ENCODE results near the gene CISH.

Gene CISH

DNA sequence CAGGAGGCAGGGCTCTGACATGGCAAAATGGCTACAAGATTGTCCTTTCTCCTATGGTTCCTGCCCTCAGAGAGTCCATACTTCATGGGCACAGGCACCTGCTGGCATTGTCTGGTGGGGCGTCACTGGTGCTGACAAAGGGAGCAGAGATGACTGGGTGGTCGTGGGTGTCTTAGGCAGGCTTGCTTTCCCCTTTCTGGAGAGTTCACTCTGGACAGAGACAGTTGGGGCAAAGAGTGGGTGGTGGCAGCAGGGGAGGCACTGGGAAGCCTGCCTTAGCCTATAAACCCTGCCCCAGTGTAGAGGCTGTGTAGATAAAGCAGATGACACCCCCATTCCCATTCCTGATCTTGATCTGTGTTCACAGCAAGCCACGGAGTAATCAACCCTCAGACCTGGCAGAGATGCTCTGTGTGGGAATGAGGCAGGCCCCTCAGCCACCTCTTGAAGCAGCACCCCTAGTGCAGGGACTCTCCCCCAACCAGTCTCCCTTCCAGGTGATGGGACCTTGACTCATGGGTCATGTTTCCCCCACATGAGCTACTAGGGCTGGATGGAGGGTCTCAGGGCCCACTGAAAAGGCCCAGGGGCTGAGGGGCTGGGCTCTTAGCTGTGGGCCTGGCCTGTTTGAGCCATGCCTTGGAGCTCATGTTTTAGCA lies 42.5 kb upstream of the CISH start:
- TF ChIP-seq GLIS3 (CRISPR knock-in tag; IDR thresholded peaks at IDR 0.05), result no peak
- TF ChIP-seq, protein P1, sequence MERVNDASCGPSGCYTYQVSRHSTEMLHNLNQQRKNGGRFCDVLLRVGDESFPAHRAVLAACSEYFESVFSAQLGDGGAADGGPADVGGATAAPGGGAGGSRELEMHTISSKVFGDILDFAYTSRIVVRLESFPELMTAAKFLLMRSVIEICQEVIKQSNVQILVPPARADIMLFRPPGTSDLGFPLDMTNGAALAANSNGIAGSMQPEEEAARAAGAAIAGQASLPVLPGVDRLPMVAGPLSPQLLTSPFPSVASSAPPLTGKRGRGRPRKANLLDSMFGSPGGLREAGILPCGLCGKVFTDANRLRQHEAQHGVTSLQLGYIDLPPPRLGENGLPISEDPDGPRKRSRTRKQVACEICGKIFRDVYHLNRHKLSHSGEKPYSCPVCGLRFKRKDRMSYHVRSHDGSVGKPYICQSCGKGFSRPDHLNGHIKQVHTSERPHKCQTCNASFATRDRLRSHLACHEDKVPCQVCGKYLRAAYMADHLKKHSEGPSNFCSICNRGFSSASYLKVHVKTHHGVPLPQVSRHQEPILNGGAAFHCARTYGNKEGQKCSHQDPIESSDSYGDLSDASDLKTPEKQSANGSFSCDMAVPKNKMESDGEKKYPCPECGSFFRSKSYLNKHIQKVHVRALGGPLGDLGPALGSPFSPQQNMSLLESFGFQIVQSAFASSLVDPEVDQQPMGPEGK (CRISPR knock-in tag; IDR thresholded peaks at IDR 0.05; ENCODE audit: borderline replicate concordance), result no peak
- no peak for TF ChIP-seq TCF4 (CRISPR knock-in tag; IDR thresholded peaks at IDR 0.05; ENCODE audit: borderline replicate concordance)
- TF ChIP-seq, protein P2, sequence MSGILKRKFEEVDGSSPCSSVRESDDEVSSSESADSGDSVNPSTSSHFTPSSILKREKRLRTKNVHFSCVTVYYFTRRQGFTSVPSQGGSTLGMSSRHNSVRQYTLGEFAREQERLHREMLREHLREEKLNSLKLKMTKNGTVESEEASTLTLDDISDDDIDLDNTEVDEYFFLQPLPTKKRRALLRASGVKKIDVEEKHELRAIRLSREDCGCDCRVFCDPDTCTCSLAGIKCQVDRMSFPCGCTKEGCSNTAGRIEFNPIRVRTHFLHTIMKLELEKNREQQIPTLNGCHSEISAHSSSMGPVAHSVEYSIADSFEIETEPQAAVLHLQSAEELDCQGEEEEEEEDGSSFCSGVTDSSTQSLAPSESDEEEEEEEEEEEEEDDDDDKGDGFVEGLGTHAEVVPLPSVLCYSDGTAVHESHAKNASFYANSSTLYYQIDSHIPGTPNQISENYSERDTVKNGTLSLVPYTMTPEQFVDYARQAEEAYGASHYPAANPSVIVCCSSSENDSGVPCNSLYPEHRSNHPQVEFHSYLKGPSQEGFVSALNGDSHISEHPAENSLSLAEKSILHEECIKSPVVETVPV (CRISPR knock-in tag; IDR thresholded peaks at IDR 0.05), result no peak
- no peak for TF ChIP-seq BACH2 (CRISPR knock-in tag; IDR thresholded peaks at IDR 0.05; ENCODE audit: borderline replicate concordance)
- no peak for TF ChIP-seq ISL1 (CRISPR knock-in tag; IDR thresholded peaks at IDR 0.05)
- no peak for TF ChIP-seq PPARA (CRISPR knock-in tag; IDR thresholded peaks at IDR 0.05; ENCODE audit: borderline replicate concordance)
- ATAC-seq, result no peak

DNA sequence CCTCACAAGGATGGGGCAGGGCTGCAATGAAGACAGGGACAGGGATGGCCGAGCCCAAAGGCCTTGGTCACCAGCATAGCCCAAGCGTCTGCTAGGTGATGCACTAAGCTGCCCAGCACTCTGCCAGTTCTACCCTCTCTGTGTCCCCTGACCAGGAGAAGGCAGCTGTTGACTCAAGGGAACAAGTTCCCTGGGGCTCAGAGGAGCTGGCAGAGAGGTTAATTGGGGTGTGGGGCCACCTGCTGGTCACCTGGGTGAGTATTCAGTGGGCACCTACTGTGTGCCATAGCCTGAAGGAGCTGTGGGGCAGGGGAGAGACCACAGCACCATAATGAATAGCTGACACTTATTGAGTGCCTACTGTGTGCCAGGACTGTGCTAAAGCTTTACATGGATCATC lies 41.1 kb upstream of the CISH start:
- TF ChIP-seq ZNF70 (CRISPR knock-in tag; IDR thresholded peaks at IDR 0.05), result no peak
- TF ChIP-seq ISL1 (CRISPR knock-in tag; IDR thresholded peaks at IDR 0.05), result no peak
- no peak for TF ChIP-seq ESRRG (CRISPR knock-in tag; IDR thresholded peaks at IDR 0.05)
- TF ChIP-seq ZC3H10 (CRISPR knock-in tag; IDR thresholded peaks at IDR 0.05), result no peak
- ATAC-seq, result peak; percentile 60

DNA sequence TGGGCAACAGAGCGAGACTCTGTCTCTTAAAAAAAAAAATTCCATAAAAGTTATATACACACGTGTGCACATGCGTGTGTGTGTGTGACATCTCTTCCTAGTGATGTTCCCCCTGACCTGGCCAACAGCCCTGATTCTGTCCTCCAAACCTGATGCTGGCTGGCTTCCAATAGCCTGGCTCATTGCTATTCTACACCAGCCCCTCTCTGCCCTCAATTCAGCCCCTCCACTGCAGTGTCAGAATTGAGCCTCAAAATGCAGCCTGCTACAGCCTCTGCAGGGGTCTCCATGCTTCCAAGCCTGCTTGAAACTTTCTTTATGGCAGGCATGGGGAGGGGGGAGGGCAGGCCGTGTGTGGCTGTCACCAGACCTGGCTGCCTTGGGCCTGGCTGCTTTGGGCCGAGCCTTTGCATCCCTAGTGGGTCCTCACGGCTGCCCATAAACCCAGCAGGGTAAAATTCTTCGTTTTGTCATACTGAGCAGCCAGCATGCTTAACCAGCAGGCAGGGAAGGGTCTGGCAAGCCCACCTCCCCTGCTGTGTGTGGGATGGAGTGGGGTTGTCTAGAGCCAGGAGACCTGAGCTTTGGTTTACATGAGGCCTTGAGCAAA lies 40.5 kb upstream of the CISH start:
- TF ChIP-seq ISL1 (CRISPR knock-in tag; IDR thresholded peaks at IDR 0.05) (no peak), SNAI2 (CRISPR knock-in tag; IDR thresholded peaks at IDR 0.05) (no peak), ZNF565 (CRISPR knock-in tag; conservative IDR thresholded peaks at IDR 0.05; ENCODE audit: low read depth) (no peak), ZNF70 (CRISPR knock-in tag; IDR thresholded peaks at IDR 0.05) (no peak), RARB (CRISPR knock-in tag; IDR thresholded peaks at IDR 0.05) (no peak), PPARA (CRISPR knock-in tag; IDR thresholded peaks at IDR 0.05; ENCODE audit: borderline replicate concordance) (no peak), ESRRG (CRISPR knock-in tag; IDR thresholded peaks at IDR 0.05) (no peak), ZFP3 (CRISPR knock-in tag; IDR thresholded peaks at IDR 0.05) (no peak), TOX (CRISPR knock-in tag; IDR thresholded peaks at IDR 0.05; ENCODE audit: borderline replicate concordance) (no peak), ZFP30 (CRISPR knock-in tag; IDR thresholded peaks at IDR 0.05) (no peak)
- TF ChIP-seq, protein P3, sequence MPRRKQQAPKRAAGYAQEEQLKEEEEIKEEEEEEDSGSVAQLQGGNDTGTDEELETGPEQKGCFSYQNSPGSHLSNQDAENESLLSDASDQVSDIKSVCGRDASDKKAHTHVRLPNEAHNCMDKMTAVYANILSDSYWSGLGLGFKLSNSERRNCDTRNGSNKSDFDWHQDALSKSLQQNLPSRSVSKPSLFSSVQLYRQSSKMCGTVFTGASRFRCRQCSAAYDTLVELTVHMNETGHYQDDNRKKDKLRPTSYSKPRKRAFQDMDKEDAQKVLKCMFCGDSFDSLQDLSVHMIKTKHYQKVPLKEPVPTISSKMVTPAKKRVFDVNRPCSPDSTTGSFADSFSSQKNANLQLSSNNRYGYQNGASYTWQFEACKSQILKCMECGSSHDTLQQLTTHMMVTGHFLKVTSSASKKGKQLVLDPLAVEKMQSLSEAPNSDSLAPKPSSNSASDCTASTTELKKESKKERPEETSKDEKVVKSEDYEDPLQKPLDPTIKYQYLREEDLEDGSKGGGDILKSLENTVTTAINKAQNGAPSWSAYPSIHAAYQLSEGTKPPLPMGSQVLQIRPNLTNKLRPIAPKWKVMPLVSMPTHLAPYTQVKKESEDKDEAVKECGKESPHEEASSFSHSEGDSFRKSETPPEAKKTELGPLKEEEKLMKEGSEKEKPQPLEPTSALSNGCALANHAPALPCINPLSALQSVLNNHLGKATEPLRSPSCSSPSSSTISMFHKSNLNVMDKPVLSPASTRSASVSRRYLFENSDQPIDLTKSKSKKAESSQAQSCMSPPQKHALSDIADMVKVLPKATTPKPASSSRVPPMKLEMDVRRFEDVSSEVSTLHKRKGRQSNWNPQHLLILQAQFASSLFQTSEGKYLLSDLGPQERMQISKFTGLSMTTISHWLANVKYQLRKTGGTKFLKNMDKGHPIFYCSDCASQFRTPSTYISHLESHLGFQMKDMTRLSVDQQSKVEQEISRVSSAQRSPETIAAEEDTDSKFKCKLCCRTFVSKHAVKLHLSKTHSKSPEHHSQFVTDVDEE (CRISPR knock-in tag; IDR thresholded peaks at IDR 0.05), result no peak
- TF ChIP-seq, protein P2 (CRISPR knock-in tag; IDR thresholded peaks at IDR 0.05), result no peak
- no peak for ATAC-seq

DNA sequence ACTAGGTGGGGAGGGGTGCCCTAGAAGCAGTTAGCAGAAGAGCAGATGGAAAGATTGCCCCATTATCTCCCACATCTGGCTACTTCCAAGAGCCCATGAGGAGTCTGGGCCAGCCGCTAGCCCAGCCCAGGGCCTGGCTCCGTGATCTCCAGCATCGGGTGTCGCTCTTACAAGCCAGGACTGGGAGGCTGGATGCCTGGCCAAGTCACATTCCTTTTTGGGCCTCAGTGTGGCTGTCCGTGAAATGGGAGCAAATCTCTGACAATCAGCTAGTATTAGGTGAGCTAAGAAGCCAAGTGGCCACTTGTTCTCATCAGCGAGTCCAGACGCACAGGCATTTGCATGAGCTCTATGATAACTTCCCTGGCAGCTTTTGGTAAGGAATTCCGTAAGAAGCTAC lies 39.9 kb upstream of the CISH start:
- no peak for ATAC-seq
- TF ChIP-seq PPARA (CRISPR knock-in tag; IDR thresholded peaks at IDR 0.05; ENCODE audit: borderline replicate concordance), result no peak
- no peak for TF ChIP-seq ZNF70 (CRISPR knock-in tag; IDR thresholded peaks at IDR 0.05)
- no peak for TF ChIP-seq GLIS3 (CRISPR knock-in tag; IDR thresholded peaks at IDR 0.05)
- TF ChIP-seq, protein P1 (CRISPR knock-in tag; IDR thresholded peaks at IDR 0.05; ENCODE audit: borderline replicate concordance), result no peak
- TF ChIP-seq RARB (CRISPR knock-in tag; IDR thresholded peaks at IDR 0.05), result no peak
- no peak for TF ChIP-seq SNAI2 (CRISPR knock-in tag; IDR thresholded peaks at IDR 0.05)
